Mammary epithelial cell (primary cell): ENCODE measurements around the gene PRIM2.

ENCODE experiments used
- EZH2 ChIP-seq: IDR thresholded peaks from 2 replicates; pipeline ENCODE4 v1.6.1; 2012; ENCODE audit warnings: low read length, inconsistent platforms, borderline replicate concordance
- TF ChIP-seq, protein P1 (sequence below), 2 donors: IDR thresholded peaks in 1 of 2; conservative IDR thresholded peaks in 1 of 2; 2 replicates each; pipeline ENCODE4 v1.5.1; 2011 to 2012; ENCODE audit warnings: inconsistent platforms in 2 of 2, low read length in 2 of 2, mild to moderate bottlenecking in 2 of 2, control low read depth in 1 of 2, low read depth in 1 of 2; ENCODE audit not compliant: insufficient read depth in 1 of 2; ENCODE audit errors: extremely low read depth in 1 of 2

DNA sequence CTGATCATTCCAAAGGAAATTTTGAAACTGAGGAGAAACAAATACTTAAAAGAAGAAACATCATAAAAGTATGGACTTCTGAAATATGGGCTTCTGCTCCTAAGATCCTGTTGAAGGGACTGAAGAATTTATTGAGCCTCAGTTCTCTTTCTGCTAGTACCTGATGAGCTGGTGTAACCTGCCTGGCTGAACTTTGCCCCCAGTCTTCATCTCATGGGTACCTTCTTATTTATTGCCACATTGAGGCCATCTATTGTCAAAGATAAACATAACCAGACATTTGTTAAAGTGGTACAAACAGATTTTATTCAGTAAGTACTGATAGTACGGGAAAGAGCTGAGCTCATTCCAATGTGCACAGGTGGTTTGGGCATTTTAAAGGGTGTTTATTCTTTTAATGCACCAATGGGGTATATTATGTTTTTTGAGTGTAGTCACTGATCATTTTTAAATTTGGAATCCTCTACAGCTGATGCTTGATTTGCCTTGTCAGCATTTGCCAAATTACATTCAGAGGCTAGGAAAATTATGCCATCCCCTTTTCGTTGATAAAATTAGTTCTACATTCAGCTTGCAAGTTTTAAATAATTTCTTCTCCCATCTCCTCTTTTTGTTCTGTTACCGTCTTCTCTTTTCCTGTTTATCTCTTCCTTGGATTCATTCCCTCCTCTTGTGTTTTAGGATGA is 118.2 kb downstream of the PRIM2 start:
- TF ChIP-seq, protein P1, sequence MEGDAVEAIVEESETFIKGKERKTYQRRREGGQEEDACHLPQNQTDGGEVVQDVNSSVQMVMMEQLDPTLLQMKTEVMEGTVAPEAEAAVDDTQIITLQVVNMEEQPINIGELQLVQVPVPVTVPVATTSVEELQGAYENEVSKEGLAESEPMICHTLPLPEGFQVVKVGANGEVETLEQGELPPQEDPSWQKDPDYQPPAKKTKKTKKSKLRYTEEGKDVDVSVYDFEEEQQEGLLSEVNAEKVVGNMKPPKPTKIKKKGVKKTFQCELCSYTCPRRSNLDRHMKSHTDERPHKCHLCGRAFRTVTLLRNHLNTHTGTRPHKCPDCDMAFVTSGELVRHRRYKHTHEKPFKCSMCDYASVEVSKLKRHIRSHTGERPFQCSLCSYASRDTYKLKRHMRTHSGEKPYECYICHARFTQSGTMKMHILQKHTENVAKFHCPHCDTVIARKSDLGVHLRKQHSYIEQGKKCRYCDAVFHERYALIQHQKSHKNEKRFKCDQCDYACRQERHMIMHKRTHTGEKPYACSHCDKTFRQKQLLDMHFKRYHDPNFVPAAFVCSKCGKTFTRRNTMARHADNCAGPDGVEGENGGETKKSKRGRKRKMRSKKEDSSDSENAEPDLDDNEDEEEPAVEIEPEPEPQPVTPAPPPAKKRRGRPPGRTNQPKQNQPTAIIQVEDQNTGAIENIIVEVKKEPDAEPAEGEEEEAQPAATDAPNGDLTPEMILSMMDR (conservative IDR thresholded peaks at IDR 0.05 in 1 of 2, IDR thresholded peaks at IDR 0.05 in 1 of 2; ENCODE audit: extremely low read depth in 1 of 2, insufficient read depth in 1 of 2, low read depth in 1 of 2, low read length in 2 of 2): no peak
- no peak for TF ChIP-seq EZH2
